T-helper 17 cell (primary cell): ENCODE measurements around the gene NELFCD. TPM values are rescaled to one million over a fixed set of nuclear protein-coding genes. Genes with fewer than 3 reads are reported as not detected.

Experiments
- total RNA-seq, 4 donors: library from RNA in 2 of 4; stranded (reverse) in 2 of 4; gene quantifications; one replicate each; pipeline ENCODE4 v1.2.3 and lab custom pipeline; 2022 to 2026

Gene NELFCD
- total RNA-seq, 2 donors from 2014 or later = 71.0 to 82.3 TPM

Other genes starting within 250 kb of the NELFCD start
- gene GNAS-AS1, start 130.4 kb upstream of the NELFCD start, total RNA-seq = under 1 TPM in 1 of 2 donors, not detected in 1; 0.72 TPM
- gene GNAS, start 128.5 kb upstream of the NELFCD start, total RNA-seq = 1,000 to 10,000 TPM in 1 of 2 donors, 100 to 1,000 TPM in 1; 755 to 1,096 TPM
- gene CTSZ, start 26.0 kb downstream of the NELFCD start, total RNA-seq = 10 to 100 TPM; 27.4 to 30.1 TPM
- gene TUBB1, start 38.2 kb downstream of the NELFCD start, total RNA-seq = 100 to 1,000 TPM in 1 of 2 donors, 10 to 100 TPM in 1; 14.0 to 483 TPM
- 10 to 100 TPM; 57.8 to 84.0 TPM for gene ATP5F1E, start 51.1 kb downstream of the NELFCD start, total RNA-seq
- gene PRELID3B, start 61.5 kb downstream of the NELFCD start, total RNA-seq = 10 to 100 TPM; 53.8 to 72.6 TPM
- 10 to 100 TPM; 37.8 to 42.0 TPM for gene ZNF831, start 182.6 kb downstream of the NELFCD start, total RNA-seq